Bone marrow (tissue), 2 donors: ENCODE data around the gene WARS2.

Experiments used
- DNase-seq, 2 donors: peaks; one replicate each; lab custom pipeline; 2025; lab: John Stamatoyannopoulos, UW

The WARS2 gene

GRCh38 chr1:118999348-119000071 is 140.9 kb downstream of the WARS2 start:
- no peak for DNase-seq

GRCh38 chr1:118998171-118998570 is 142.3 kb downstream of the WARS2 start:
- no peak for DNase-seq

GRCh38 chr1:118997225-118997624 is 143.2 kb downstream of the WARS2 start:
- no peak for DNase-seq

GRCh38 chr1:118995312-118996016 is 145.0 kb downstream of the WARS2 start:
- DNase-seq = no peak

GRCh38 chr1:118993700-118994026 is 146.8 kb downstream of the WARS2 start:
- no peak for DNase-seq

GRCh38 chr1:118992868-118993699 is 147.4 kb downstream of the WARS2 start:
- DNase-seq = no peak

- DNase-seq = no peak
These were observed 148.1 kb downstream of the WARS2 start for GRCh38 chr1:118992237-118992825.

- no peak for DNase-seq
These were observed 149.0 kb downstream of the WARS2 start for GRCh38 chr1:118991448-118991847.

- no peak for DNase-seq
These were observed 149.8 kb downstream of the WARS2 start for GRCh38 chr1:118990513-118991152.

- DNase-seq = no peak
These were observed 150.5 kb downstream of the WARS2 start for GRCh38 chr1:118989878-118990378.

- DNase-seq = no peak
These were observed 151.2 kb downstream of the WARS2 start for GRCh38 chr1:118989006-118989815.

- no peak for DNase-seq
These were observed 152.1 kb downstream of the WARS2 start, which contains the start of gene TBX15 for GRCh38 chr1:118988186-118989005. Gene TBX15 (minus strand): TSS chr1:118988343. CDS start chr1:118987795, 548 bp downstream.

- DNase-seq = no peak
These were observed 152.8 kb downstream of the WARS2 start for GRCh38 chr1:118987468-118988185.

GRCh38 chr1:118986555-118987467 is 153.6 kb downstream of the WARS2 start:
- no peak for DNase-seq

GRCh38 chr1:118985640-118986554 is 154.6 kb downstream of the WARS2 start:
- DNase-seq = no peak

- DNase-seq = no peak
These were observed 155.5 kb downstream of the WARS2 start for GRCh38 chr1:118984722-118985639.
